Endometrial microvascular endothelial cells (primary cell): ENCODE measurements around the gene TNFRSF11A. TPM values are rescaled to one million over a fixed set of nuclear protein-coding genes. Genes with fewer than 3 reads are reported as not detected.

Experiments
- in situ Hi-C: cut with HindIII; loops from 2 replicates; pipeline ENCODE4 v1.10.0; 2017; ENCODE audit warnings: low sequenced_read_pairs, low pct_unique_long_range_greater_than_20kb; ENCODE audit errors: inconsistent ontology term
- total RNA-seq: library from RNA; depleted of rRNA; stranded (reverse); fragments of >200 nt; gene quantifications from one replicate; pipeline ENCODE4 v1.2.3, GENCODE V29; 2015; ENCODE audit errors: inconsistent ontology term

Gene TNFRSF11A
- total RNA-seq, 1 donor from 2014 or later, result 5.7 TPM

GRCh38 chr18:62437235-62438017, 112.3 kb downstream of the TNFRSF11A start:
- in situ Hi-C loops, result no loop called here

DNA sequence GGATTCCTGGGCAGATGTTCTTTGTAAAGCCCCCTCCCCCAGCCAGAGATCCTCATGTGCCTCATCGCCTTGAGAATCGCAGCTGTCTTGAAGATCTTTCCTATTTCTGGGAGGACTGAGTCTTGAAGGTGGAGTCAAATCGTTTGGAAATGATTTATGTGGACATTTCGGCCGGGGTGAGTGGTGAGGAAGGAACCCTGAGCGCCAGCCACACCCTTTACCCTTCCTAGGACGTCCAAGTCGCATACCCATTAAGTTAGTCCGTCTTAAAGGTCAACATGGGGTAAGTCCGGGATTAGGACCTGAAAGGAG, 112.9 kb downstream of the TNFRSF11A start:
- in situ Hi-C loops, result no loop called here

GRCh38 chr18:62438402-62438801, 113.3 kb downstream of the TNFRSF11A start:
- in situ Hi-C loops, result no loop called here

- in situ Hi-C loops, result no loop called here
These were observed 113.8 kb downstream of the TNFRSF11A start for GRCh38 chr18:62438866-62439265.

Other genes starting within 250 kb of the TNFRSF11A start
- 33.5 TPM for gene PIGN, start 138.3 kb upstream of the TNFRSF11A start, total RNA-seq
- 14.3 TPM for gene RELCH, start 138.1 kb upstream of the TNFRSF11A start, total RNA-seq
- gene ZCCHC2, start 197.7 kb downstream of the TNFRSF11A start, total RNA-seq, result 18.7 TPM